Thyroid gland (tissue), 4 donors: ENCODE data around the gene AFF3.

Experiments
- POLR2A ChIP-seq, 2 donors: fragments of 450-650 bp; IDR thresholded peaks; one replicate each; pipeline ENCODE4 v1.6.1; 2017; ENCODE audit warnings: antibody characterized with exemption in 2 of 2, mild to moderate bottlenecking in 2 of 2, moderate library complexity in 1 of 2
- TF ChIP-seq, protein P1 (sequence below), 6 experiments: fragments of 200-600 bp in 3 of 6; fragments of 450-650 bp in 3 of 6; sonication (generic) in 3 of 6; IDR thresholded peaks; one replicate each; pipeline ENCODE4 v1.5.1; 2016 to 2019; ENCODE audit warnings: antibody characterized with exemption in 6 of 6, mild to moderate bottlenecking in 2 of 6, inconsistent platforms in 1 of 6, moderate library complexity in 1 of 6

DNA sequence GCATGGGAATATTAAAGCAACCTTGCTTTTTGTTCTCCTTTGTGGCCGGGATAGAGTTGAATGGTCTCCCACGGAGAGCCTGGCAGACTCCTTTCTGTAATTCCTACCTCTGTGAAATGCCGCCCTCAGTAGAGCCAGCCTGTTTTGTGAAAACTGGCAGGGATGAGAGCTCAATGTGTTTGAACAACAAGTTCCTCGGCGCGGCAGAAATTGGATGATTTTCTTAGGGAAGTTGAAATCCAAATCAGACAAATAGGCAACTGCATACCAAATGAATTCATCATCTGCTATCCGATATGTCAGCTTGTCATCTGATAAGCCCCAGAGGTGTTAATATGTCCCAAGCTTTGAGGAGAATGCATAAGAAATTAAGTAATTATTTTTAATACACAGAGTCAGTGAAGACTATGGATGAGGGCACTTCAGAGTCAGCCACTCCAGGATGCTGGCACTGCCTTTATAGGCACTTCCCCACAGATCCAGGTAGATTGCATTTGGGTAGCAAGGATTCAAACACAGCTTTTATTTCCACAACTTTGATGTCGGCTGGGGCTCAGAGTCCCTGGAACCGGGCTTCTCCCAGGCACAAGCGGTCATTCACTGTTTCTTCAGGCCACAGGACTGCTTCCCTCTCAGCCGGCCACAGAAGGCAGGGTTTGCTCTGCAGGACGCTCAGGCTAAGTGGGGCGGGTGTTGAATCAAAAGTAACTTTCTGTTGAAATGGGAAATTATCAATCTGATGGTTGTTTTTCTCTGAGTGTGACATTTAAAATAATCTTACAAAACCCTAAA lies 569.8 kb downstream of the AFF3 start:
- TF ChIP-seq, protein P1, sequence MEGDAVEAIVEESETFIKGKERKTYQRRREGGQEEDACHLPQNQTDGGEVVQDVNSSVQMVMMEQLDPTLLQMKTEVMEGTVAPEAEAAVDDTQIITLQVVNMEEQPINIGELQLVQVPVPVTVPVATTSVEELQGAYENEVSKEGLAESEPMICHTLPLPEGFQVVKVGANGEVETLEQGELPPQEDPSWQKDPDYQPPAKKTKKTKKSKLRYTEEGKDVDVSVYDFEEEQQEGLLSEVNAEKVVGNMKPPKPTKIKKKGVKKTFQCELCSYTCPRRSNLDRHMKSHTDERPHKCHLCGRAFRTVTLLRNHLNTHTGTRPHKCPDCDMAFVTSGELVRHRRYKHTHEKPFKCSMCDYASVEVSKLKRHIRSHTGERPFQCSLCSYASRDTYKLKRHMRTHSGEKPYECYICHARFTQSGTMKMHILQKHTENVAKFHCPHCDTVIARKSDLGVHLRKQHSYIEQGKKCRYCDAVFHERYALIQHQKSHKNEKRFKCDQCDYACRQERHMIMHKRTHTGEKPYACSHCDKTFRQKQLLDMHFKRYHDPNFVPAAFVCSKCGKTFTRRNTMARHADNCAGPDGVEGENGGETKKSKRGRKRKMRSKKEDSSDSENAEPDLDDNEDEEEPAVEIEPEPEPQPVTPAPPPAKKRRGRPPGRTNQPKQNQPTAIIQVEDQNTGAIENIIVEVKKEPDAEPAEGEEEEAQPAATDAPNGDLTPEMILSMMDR (IDR thresholded peaks at IDR 0.05): no peak
- no peak for TF ChIP-seq POLR2A (IDR thresholded peaks at IDR 0.05)
